Amygdala (tissue), 56 donors: ENCODE results near the gene CNTN5.
"Not testable (repeated sequence)": the region's sequence is repeated elsewhere in the genome, so short reads cannot be mapped to it uniquely, and the experiment has no call there.

Experiments used
- DNase-seq, 56 donors: peaks; one replicate each; lab custom pipeline; 2025; lab: John Stamatoyannopoulos, UW

The CNTN5 gene

DNA sequence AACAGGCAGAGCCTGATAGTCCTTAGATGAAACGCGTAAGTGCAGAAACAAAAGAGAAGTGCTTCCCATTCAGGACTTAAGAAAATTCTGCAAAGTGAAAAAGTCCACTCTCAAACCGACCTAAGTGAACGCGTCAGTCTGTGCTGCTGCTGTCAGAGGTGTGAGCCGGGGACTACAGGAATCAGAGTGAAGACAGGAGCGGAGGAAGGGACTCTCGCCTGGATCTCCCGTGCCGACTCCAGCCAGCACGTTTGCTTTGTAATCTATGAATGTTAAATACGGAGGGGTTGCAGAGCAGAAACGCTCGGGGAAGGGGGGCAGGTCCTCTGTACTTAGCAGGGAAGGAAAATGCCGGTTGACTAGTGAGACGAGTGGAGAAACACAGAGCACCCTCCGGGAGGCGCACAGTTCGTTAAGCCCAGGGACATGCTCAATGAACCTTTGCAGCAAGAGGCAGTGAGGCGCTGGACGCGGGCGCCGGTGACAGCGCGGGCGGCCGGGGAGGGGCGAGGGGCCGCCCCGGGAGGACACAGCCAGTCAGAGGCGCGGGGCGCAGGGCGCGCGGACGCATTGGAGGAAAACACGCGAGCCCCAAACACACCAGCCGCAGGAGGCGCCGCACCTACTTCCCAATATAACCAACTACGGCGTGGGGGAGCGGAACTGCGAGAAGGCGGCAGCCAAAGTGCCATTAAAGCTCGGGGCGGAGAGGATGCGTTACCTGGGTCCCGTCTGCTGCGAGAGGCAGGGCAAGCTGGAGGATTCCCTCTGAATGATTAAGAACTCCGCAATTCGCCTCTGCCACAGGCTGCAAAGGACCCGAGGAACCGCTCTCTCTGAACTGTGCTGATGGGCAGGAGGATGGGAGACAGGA lies at the start of gene CNTN5:
Gene CNTN5 (plus strand): TSS at position 598 of the 874 bp plus-strand sequence.
- DNase-seq = peak in 47 of 56 donors; percentile 4 to 74 (median 43)

DNA sequence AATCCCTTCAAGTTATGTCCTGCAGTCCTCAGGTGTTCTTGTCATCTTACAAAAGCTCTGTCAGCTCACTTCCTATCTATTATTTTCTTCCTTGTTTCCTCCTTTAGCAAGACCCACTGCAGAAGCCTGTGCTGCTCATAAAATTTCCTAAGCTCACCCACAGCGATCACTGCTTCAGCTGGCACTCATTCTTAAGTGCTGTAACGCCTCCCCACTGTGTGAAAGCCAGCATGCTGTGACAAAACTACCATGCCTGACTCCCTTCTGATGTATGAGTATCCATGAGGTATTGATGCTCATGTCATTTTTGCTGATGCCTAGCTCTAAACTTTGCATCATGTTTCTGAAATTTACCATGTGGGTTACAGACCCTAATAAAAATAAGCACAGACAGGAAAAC lies 41.5 kb upstream of the CNTN5 start:
- DNase-seq = no peak

DNA sequence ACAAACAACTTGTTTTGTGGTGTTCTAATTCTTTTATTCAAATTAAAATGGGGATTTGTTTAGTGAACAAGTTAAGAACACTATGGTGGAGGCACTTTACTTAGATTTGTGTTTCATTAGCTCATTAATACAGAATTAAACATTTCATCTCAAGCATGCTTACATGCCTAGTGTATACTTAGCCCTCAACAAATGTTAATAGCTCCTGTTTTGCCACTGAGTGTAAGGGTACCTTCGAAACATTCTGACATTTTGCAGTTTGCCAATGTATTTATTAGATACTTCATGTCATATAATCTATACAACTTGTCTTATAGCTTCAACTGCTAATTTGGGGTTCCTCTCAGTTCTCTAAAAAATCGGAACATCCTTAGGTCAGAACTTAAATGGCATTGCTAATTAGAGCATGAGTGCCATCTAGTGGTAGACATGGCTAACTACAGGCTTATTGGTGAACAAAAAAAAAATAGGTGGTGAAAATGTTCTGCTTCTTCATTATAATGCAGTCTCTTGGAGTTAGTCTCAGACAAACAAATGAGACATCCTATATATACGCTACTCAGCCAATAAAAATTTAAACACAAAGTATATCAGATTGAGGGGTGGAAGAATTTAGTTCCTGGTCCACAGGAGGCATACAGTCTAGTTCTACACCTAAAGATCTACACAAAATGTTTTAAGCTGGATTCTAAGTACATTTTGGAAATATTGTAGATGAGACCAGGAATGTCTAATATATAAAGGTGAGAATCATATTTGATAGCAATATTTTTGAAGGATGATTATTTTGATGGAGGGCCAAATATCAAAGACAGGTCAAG lies 4.9 kb upstream of the CNTN5 start:
- DNase-seq = peak in 1 of 56 donors; percentile 26

DNA sequence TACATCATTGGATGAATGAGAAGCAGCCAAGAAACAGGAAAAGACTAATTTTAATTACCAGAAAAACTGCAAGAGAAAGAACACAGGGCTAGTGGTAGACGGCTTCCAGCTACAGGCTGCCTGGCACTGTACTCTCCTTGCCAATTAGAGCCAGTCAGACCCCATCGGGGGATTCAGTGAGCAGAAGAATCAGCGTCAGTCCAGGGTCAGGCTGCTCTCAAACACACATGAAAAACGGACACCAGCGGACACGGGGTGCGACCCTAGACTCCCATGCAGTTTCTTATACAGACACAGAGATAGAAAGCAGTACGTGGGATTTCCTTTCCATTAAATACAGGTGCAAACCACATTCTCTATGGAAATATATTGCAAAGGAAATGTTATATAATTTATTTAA lies 1.1 kb upstream of the CNTN5 start:
- peak in 9 of 56 donors; percentile 4 to 34 (median 6) for DNase-seq

DNA sequence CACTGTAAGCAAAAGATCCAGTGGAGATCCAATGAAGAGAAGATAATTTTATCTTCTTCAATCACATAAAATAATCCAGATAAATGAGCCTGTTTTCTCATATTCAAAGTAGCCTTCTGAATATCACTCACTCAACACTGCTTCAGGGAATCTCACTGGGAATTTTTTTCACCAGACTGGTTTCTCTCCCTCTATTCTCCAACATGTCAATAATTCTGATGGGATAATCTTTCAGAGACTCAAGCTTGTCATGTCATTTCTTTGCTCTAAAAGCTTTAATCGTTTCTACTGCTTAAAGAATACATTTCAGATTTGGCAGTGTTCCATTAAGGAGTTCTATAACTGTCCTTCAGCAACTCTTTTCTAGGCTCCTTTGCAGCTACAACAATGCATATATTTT lies 16.3 kb downstream of the CNTN5 start:
- DNase-seq = no peak

DNA sequence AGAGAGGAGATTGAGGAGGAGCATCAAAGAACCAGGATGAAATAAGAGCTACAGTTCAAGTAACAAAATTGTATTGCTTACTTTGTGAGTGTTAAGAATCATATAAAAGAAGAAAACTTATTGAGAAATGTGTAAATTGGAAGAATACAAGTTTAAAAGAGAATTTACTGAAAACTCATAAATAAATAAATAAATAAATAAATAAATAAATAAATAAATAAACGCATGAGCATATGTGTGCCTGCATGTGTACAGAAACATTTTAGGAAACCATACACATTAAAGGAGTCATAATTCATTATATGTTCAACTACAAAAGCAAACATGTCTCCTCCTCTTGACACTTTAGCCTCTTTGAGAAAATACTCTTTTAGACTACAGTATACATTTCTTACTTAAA lies 42.6 kb downstream of the CNTN5 start:
- no peak for DNase-seq

DNA sequence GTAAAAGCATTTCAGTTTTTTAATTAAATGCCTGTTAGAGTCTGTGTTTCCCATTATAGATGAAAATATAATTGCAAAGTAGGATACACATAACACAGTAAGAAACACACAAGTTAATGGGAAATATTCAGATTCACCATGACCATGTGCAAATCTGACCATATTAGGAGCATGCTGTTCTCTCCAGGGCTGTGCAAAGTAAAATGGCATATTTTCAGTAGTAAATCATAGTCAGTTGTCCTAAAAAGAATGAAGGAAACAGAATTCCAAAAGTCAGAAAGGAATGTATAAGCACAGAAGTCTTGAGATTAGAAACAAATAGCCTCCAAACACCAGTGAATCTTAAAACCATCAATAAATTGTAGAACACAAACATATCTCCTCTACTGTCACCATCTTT lies 44.4 kb downstream of the CNTN5 start:
- DNase-seq = no peak

DNA sequence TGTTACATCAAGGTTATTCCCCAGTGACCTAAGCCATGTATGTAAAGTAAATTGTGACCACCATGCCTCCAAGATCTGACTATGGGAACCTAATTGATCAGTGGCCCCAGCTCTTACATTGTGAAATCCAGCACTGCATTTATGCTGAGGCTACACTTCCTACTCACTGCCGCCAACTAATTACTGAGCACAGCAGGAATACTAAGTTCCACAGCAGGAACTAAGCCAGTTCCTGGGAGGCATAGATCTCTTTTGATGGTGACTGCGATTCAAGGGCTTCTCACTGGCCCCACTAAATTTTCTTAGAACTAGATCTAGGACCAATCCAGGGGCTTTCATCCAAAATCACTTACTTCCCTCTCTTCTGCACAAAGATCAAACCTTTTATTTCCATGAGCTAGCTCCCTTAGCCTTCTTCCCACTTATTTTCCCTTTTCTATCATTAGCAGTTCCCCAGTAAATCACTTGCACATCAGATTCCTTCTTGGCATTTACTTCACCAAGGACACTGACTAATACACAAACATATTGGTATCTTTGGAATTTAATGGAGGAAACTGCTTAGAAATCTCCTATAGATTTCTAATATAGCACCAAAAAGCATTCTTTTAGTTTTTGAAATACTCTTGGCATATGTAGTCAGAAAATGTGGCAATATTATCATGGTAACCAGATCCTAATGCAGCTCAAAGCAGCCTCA lies 46.0 kb downstream of the CNTN5 start:
- no peak for DNase-seq

DNA sequence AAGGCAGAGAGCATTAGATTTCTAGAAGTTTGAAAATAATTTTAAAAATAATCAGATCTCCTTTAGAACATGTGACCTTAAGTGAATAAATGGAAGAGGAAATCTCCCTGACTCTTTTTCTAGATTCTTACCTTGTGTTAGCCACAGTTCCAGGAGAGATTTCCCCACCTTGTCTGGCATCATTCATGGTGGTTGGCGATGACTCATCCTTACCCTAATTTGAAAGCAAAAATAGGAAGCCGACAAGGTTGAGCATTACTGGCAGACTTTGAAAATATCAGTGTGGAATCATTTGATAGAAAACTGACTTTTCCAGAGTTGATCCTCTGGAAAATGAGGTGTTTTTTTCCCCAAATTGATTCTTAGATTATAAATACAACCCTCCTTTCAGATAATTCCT lies 48.1 kb downstream of the CNTN5 start:
- no peak for DNase-seq

DNA sequence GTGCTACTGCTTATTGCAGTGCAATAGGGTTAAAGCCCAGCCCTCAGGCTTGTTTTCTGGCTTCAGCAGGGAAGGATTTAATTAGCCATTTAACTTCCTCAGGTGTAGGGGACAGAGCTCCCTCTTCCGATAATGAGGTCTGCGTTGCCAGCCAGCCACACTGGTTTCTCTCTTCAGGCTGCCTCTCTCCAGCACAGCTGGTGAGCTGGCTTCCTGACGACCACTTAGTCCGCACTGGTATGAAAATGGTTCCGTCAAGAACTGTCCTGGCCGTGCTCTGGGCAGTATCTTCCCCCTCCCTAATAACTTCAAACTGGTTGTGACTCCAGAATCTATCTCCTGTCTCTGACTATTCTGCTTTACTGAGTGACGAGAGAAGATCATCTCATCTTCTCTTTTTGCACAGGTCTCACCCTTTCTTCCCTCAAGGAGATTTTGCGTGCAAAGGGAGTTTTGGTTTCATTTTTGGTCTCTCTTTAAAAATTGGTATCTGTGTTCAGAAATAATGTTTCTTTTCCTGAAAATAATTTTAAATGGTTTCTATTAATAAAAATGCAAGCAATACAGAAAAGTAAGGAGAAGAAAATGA lies 49.2 kb downstream of the CNTN5 start:
- peak in 12 of 56 donors; percentile 2 to 14 (median 6) for DNase-seq

DNA sequence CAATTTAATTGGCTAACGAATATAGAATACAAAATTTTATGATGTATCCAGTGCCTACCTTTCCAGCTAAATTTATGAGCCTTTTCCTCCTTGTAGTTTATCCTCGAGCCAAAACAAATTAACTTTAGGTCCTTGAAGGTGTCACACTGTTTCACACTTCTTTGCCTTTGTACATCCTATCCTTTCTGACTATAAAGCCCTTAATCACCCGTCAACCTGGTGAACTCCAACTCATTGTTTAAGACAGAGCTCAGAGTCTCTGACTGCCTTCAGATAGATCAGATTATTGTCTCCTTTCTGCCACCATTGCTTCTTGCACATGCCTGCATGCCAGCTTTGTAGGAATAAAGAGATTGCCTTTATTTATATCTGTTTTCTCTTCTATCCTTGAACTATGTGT lies 58.8 kb downstream of the CNTN5 start:
- DNase-seq = no peak

DNA sequence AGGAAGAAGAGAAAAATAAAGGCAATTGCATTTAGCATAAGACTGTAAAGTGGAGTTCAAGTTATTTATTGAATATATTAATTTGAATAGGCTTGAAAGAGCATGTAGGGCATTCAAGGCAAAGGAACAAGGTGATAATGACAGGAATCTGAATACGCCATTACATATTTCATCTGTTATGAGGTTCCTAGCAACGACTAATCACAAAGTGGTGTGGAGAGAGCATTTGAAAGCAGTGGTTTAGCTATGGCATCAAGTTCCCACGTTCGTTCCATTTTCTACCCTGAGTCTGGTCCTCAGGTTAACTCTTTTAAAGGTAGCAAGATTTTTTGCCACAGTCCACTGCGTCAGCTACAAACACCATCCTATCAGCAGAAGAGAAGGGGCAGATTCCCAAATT lies 59.4 kb downstream of the CNTN5 start:
- no peak for DNase-seq

DNA sequence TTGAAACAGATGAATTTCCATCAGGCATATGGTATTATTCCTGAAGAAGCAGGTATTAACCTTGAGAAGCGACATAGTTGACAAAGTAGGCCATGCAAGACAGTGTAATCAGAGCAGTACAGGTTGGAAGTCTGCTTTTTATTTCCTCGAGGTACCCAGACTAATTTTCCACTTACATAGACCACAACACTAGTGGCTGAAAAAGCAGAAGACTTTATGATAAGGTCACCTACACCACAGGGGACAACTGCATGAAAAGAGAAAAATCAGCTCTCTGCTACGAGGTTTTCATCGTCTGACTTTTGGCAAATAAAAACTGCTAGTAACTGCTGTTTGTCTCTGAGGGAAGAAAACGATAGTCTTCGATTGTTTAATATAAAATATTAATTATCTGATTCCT lies 77.5 kb downstream of the CNTN5 start:
- no peak for DNase-seq

DNA sequence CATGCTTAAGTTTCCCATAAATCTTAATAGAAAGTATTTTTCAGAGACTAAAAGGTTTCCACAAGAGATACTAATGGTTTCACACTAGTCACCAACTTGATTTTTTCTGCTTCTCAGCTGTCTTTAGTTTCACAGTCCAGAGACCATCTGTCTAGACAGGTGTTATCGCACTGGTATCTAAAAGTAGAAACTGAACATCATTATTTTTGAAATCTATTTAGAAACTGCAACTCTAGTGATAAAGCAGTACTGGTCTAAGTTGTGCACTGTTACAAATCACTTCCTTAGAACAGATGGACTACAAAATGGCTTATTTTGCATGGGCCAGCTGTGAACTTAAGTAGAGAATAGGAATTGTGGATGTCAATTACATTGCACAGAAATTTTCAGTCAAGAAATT lies 78.0 kb downstream of the CNTN5 start:
- no peak for DNase-seq

DNA sequence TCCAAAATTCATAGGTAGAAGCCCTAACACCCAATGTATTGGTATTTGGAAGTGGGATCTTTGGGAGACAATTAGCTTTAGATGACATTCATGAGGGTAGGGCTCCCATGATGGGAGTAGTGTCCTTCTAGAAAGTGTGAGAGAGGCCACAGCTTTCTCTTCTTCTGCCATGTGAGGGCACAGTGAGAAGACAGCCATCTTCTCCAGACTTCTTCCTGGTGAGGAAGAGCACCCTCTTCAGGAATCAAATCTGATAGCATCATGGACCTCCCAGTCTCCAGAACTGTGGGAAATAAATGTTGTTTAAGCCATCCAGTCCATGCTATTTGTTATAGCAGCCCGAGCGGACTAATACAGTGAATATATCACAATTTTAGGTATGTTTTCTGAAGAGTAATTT lies 96.9 kb downstream of the CNTN5 start:
- no peak for DNase-seq

DNA sequence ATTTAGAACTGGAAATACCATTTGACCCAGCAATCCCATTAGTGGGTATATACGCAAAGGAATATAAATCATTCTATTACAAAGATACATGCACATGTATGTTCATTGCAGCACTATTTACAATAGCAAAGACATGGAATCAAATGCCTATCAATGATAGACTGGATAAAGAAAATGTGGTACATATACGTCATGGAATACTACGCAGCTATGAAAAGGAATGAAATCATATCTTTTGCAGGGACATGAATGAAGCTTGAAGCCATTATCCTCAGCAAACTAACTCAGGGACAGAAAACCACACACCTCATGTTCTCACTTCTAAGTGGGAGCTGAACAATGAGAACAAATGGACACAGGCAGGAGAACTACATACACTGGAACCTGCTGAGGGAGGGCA lies 113.1 kb downstream of the CNTN5 start:
- DNase-seq = not testable (repeated sequence)

DNA sequence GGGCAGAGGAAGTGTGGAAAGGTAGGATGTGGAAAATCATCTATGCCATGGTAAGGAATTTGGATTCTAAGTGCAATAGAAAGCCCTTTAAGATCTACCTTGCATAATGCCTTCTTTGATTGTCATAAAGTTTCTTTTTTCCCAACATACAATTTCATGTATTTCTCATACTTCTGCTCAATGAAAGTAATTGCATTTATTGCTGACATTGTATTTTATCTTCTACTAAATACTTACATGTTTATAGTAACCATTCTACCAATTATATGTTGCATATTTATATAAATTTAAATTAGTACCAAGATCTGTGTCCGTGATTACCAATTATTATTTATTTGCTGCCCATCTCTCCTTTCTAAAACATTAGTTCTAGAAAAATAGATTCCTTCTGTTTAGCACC lies 114.8 kb downstream of the CNTN5 start:
- no peak for DNase-seq

DNA sequence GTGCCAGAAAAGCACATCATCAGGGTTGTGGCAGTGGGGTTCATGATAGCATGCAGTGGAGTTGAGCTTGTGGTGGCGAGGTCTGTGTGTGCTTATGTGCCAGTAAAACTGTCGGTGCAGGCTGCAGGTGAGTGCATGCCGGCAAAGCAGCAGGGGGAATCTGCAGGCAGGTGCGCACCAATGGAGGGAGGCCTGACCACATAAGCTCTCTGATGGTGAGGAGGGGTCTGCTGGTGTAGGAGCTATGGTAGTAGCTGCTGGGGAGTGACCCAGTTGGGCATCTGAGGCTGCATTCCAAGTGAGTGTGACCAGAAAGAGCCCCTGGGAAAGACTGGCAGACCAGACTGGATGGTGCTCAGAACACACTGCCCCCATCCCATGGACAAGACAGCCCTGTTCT lies 121.5 kb downstream of the CNTN5 start:
- no peak for DNase-seq

DNA sequence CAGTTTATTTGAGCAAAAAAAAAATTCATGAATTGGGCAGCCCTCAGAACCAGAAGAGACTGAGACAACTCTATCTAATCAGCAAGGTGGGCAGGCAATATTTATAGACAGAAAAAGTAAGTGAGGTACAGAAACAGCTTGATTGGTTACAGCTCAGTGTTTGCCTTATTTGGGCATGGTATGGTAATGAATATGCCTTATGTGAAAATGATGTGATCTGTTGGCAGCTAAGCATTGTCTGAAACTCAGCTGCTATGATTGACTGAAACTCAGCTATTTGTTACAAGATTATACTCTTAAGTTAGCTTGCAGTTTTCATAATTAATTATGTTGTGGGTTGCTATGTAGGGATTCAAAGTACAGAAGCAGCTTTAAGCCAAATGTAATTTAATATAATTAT lies 127.6 kb downstream of the CNTN5 start:
- no peak for DNase-seq

DNA sequence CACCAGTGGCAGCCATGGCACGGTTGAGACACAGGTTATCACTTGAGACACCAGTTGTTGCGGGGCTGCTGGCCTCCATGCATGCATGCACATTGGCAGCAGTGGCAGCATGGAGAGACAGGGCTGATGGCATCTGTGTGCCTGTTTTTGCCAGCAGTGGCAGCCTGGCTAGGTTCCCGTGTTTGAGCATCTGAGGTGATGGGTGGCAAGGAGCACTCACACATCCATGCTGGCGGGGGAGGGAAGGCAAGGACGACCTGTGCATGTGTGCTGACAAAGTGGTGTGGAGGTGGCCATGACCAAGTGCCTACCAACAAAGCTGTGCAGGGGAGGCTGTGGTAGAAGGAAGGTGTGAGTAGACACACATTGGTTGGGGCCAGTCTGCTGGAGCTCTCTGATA lies 133.5 kb downstream of the CNTN5 start:
- DNase-seq = no peak

DNA sequence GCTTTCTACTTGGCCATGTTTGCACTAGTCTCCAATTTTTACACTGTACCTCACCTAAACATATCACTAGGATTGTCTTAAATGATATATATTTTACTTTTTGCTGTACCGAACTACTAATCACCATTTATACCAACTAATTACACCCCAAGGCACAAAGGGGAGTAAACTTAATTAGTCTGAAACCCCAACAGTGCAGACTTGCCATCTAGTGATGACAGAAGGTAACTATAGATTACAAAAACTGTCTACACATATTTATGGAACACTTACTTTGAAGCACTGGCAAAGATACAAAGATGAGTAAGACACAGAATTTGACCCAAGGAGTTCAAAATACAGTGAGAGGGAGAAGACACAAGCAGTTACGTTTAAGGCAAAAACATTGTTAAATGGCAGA lies 139.7 kb downstream of the CNTN5 start:
- no peak for DNase-seq
